Upper lobe of left lung (tissue), 4 donors: ENCODE results near the gene ZSWIM8.

Source experiments
- EP300 ChIP-seq, 4 donors: sonication (generic); formaldehyde crosslinking; IDR thresholded peaks; one replicate each; pipeline ENCODE4 v1.5.1; 2017; ENCODE audit warnings: antibody characterized with exemption in 4 of 4, control low read depth in 2 of 4
- POLR2A ChIP-seq, 4 donors: fragments of 450-650 bp; IDR thresholded peaks; one replicate each; pipeline ENCODE4 v1.5.1; 2016 to 2017; ENCODE audit warnings: antibody characterized with exemption in 4 of 4, mild to moderate bottlenecking in 2 of 4
- POLR2AphosphoS5 ChIP-seq, 2 donors: sonication (generic); formaldehyde crosslinking; IDR thresholded peaks; one replicate each; pipeline ENCODE4 v1.5.1; 2017; ENCODE audit warnings: antibody characterized with exemption in 2 of 2
- TF ChIP-seq, protein P1 (sequence below), 6 experiments: fragments of 450-650 bp in 4 of 6; fragments of 200-600 bp in 2 of 6; sonication (generic) in 2 of 6; IDR thresholded peaks; one replicate each; pipeline ENCODE4 v1.5.1; 2016 to 2019; ENCODE audit warnings: antibody characterized with exemption in 6 of 6

DNA sequence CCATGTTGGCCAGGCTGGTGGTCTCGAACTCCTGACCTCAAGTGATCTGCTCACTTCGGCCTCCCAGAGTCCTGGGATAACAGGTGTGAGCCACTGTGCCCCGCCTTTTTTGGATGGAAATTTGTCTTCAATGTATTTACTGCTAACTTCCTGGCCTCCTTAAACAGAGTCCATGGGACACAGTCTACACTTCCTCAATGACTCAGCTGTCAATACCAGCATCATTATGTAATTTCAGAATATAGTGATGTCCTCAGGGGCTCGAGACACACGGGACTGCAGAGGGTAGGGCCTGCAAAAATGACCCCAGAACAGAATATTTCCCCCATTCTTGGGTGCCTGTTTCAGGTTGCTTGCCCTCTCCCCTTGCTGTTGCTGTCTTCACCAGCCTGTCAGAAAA is 57.9 kb downstream of the ZSWIM8 start:
- TF ChIP-seq, protein P1, sequence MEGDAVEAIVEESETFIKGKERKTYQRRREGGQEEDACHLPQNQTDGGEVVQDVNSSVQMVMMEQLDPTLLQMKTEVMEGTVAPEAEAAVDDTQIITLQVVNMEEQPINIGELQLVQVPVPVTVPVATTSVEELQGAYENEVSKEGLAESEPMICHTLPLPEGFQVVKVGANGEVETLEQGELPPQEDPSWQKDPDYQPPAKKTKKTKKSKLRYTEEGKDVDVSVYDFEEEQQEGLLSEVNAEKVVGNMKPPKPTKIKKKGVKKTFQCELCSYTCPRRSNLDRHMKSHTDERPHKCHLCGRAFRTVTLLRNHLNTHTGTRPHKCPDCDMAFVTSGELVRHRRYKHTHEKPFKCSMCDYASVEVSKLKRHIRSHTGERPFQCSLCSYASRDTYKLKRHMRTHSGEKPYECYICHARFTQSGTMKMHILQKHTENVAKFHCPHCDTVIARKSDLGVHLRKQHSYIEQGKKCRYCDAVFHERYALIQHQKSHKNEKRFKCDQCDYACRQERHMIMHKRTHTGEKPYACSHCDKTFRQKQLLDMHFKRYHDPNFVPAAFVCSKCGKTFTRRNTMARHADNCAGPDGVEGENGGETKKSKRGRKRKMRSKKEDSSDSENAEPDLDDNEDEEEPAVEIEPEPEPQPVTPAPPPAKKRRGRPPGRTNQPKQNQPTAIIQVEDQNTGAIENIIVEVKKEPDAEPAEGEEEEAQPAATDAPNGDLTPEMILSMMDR (IDR thresholded peaks at IDR 0.05): no peak
- TF ChIP-seq POLR2A (IDR thresholded peaks at IDR 0.05) (no peak), EP300 (IDR thresholded peaks at IDR 0.05) (no peak), POLR2AphosphoS5 (IDR thresholded peaks at IDR 0.05) (no peak)
